Endodermal cell (in vitro differentiated cells): ENCODE results near the gene HIGD1B. TPM values are rescaled to one million over a fixed set of nuclear protein-coding genes. Genes with fewer than 3 reads are reported as not detected.
"Not testable (repeated sequence)": the region's sequence is repeated elsewhere in the genome, so short reads cannot be mapped to it uniquely, and the experiment has no call there.

Experiments
- DNase-seq: peaks from one replicate; pipeline ENCODE4 v3.0.0-alpha.2; 2017
- H3K27ac ChIP-seq: 2 replicates; pipeline ENCODE4 v1.5.1; 2013; ENCODE audit warnings: mild to moderate bottlenecking, low read depth, low read length, moderate library complexity
- H3K27me3 ChIP-seq: 2 replicates; pipeline ENCODE4 v1.6.1; 2013; ENCODE audit warnings: mild to moderate bottlenecking, low read length, moderate library complexity; ENCODE audit not compliant: insufficient read depth, control insufficient read depth, poor library complexity, severe bottlenecking
- H3K36me3 ChIP-seq: 2 replicates; pipeline ENCODE4 v1.7.0; 2013; ENCODE audit warnings: mild to moderate bottlenecking, low read length, moderate library complexity; ENCODE audit not compliant: control insufficient read depth, insufficient read depth
- H3K4me1 ChIP-seq: one replicate; pipeline ENCODE4 v1.7.0; 2013; ENCODE audit warnings: low read length; ENCODE audit not compliant: control insufficient read depth, insufficient read depth
- H3K4me3 ChIP-seq: 2 replicates; pipeline ENCODE4 v1.5.1; 2013; ENCODE audit warnings: mild to moderate bottlenecking, low read length, moderate library complexity
- H3K9ac ChIP-seq: 2 replicates; pipeline ENCODE4 v1.6.1; 2013; ENCODE audit warnings: mild to moderate bottlenecking, low read length, moderate library complexity; ENCODE audit not compliant: poor library complexity, severe bottlenecking; ENCODE audit errors: extremely low read depth
- H3K9me3 ChIP-seq: 2 replicates; pipeline ENCODE4 v1.6.1; 2013; ENCODE audit warnings: mild to moderate bottlenecking, low read length, moderate library complexity; ENCODE audit not compliant: control insufficient read depth
- H3K27ac Mint-ChIP-seq: 2 replicates; pipeline ENCODE4 v1.8.0; 2020; ENCODE audit warnings: mixed read lengths
- H3K27me3 Mint-ChIP-seq: 2 replicates; pipeline ENCODE4 v1.8.0; 2021; ENCODE audit warnings: mild to moderate bottlenecking, mixed read lengths; ENCODE audit not compliant: insufficient read depth
- H3K36me3 Mint-ChIP-seq: 2 replicates; pipeline ENCODE4 v1.8.0; 2020; ENCODE audit warnings: low read depth, mixed read lengths
- H3K4me1 Mint-ChIP-seq: 2 replicates; pipeline ENCODE4 v1.8.0; 2020; ENCODE audit warnings: mixed read lengths
- H3K4me3 Mint-ChIP-seq: 2 replicates; pipeline ENCODE4 v1.8.0; 2020; ENCODE audit warnings: mild to moderate bottlenecking, moderate library complexity, mixed read lengths
- H3K9me3 Mint-ChIP-seq: 2 replicates; pipeline ENCODE4 v1.8.0; 2020; ENCODE audit warnings: mild to moderate bottlenecking, mixed read lengths
- WGBS, 2 experiments: methylation state at CpG; one replicate each; pipeline versions ENCODE4 v1.1.5 to v1.1.7; 2013; ENCODE audit warnings: missing lambda C conversion rate in 2 of 2, mixed read lengths in 1 of 2; ENCODE audit not compliant: insufficient coverage in 1 of 2, insufficient read length in 1 of 2; 5-methylcytosine and 5-hydroxymethylcytosine counted together
- total RNA-seq, 2 donors: library from RNA; stranded (reverse); fragmentation: NEBNext Ultra II Directional in 1 of 2; extraction: Animal tissue kit (Norgen Biotek cat#: 25700) in 1 of 2; gene quantifications; 2 replicates in 1 of 2; 3 replicates in 1 of 2; pipeline ENCODE4 v1.2.1, GENCODE V29; 2021
- TF ChIP-seq, protein P1 (sequence below): fragments of 200-600 bp; sonication (generic); conservative IDR thresholded peaks from 2 replicates; pipeline ENCODE4 v1.5.0; 2021; ENCODE audit warnings: antibody characterized with exemption, mild to moderate bottlenecking

Gene HIGD1B
- total RNA-seq, 2 donors from 2014 or later, result not detected

DNA sequence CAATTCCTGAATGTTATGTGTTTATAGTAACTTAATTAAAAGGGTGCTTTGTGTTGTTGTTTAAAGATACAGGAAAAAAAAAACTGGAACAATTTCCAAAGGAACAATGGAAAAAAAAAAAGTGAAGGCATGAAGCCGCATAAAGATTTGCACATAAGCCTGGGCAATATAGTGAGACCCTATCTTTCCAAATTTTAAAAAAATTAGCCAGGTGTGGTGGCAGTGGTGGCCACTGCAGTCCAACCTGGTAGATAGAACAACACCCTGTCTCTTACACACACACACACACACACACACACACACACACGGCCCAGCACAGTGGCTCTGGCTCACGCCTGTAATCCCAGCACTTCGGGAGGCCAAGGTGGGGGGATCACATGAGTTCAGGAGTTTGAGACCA, 39.5 kb upstream of the HIGD1B start:
- Mint-ChIP-seq H3K4me1 (peaks cover 2% of the 10 kb centered on the region), H3K9me3 (no peaks in the 10 kb centered on the region), H3K4me3 (no peak overlapping the region), H3K27me3 (no peaks in the 10 kb centered on the region), H3K36me3 (peaks cover 40% of the 10 kb centered on the region), H3K27ac (no peak overlapping the region)
- peaks cover 40% of the 10 kb centered on the region for H3K36me3 ChIP-seq
- WGBS, 2 experiments, result 97% methylated on average over 4 of the region's 4 CpGs; no CpG with 5 or more reads in 1 of the 2 experiments
- no peaks in the 10 kb centered on the region for H3K9me3 ChIP-seq
- H3K27me3 ChIP-seq, result no peaks in the 10 kb centered on the region
- TF ChIP-seq, protein P1, sequence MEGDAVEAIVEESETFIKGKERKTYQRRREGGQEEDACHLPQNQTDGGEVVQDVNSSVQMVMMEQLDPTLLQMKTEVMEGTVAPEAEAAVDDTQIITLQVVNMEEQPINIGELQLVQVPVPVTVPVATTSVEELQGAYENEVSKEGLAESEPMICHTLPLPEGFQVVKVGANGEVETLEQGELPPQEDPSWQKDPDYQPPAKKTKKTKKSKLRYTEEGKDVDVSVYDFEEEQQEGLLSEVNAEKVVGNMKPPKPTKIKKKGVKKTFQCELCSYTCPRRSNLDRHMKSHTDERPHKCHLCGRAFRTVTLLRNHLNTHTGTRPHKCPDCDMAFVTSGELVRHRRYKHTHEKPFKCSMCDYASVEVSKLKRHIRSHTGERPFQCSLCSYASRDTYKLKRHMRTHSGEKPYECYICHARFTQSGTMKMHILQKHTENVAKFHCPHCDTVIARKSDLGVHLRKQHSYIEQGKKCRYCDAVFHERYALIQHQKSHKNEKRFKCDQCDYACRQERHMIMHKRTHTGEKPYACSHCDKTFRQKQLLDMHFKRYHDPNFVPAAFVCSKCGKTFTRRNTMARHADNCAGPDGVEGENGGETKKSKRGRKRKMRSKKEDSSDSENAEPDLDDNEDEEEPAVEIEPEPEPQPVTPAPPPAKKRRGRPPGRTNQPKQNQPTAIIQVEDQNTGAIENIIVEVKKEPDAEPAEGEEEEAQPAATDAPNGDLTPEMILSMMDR, result no peak
- H3K27ac ChIP-seq, result no peak overlapping the region
- H3K4me1 ChIP-seq, result no peaks in the 10 kb centered on the region
- no peak overlapping the region for H3K4me3 ChIP-seq
- no peak for DNase-seq
- H3K9ac ChIP-seq, result no peak overlapping the region

DNA sequence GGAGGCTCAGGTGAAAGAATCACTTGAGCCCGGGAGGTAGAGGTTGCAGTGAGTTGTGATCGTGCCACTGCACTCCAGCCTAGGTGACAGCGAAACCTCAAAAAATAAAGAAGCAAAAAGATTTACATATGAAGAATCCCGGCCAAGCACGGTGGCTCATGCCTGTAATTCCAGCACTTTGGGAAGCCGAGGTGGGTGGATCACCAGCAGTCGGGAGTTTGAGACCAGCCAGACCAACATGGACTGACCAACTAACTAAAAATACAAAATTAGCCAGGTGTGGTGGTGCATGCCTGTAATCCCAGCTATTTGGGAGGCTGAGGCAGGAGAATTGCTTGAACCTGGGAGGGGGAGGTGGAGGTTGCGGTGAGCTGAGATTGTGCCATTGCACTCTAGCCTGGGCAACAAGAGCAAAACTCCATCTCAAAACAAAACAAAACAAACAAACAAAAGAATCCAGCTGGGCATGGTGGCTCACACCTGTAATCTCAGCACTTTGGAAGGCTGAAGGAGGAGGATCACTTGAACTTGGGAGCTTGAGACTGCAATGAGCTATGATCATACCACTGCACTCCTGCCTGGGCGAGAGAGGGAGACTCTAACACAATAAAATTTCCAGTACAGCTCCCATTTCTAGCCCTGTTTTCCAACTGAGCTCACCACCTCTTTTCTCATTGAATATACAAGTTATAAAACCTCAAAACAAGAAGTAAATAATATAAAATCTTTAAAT, 38.9 kb upstream of the HIGD1B start:
- H3K27me3 Mint-ChIP-seq, H3K4me1 Mint-ChIP-seq, H3K9me3 ChIP-seq, H3K4me3 ChIP-seq, H3K4me1 ChIP-seq, H3K9me3 Mint-ChIP-seq, H3K9ac ChIP-seq, DNase-seq, H3K27ac ChIP-seq, H3K4me3 Mint-ChIP-seq, H3K27me3 ChIP-seq: not testable (repeated sequence)
- 92 to 96% methylated on average over 7 to 9 of the region's 9 CpGs for WGBS, 2 experiments
- Mint-ChIP-seq H3K27ac (peak overlapping the region; percentile 48), H3K36me3 (peaks cover 36% of the 10 kb centered on the region)
- peaks cover 34% of the 10 kb centered on the region for H3K36me3 ChIP-seq

DNA sequence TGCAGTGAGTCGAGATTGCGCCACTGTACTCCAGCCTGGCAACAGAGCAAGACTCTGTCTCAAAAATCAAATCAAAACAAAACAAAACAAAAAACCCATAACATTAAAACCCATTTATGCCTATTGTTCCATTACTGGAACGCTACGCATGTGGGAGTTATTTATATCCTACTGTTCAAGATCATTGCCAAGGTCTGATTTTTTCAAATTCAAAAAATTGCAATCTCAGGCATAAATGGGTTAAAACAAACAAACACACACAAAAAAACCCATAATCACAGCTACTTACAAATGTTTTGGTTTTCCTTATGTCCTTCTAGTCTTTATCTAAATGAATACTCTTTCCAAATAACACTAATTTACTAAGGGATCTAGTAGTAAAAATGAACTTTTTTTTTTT, 35.4 kb upstream of the HIGD1B start:
- WGBS, 2 experiments, result 93 to 100% methylated on average over 3 to 4 of the region's 4 CpGs
- Histone ChIP-seq H3K9ac (no peak overlapping the region), H3K4me1 (no peaks in the 10 kb centered on the region), H3K36me3 (peaks cover 4% of the 10 kb centered on the region), H3K9me3 (no peaks in the 10 kb centered on the region), H3K27me3 (no peaks in the 10 kb centered on the region), H3K4me3 (no peak overlapping the region), H3K27ac (no peak overlapping the region)
- no peak overlapping the region for H3K4me3 Mint-ChIP-seq
- TF ChIP-seq, protein P1, result no peak
- no peak overlapping the region for H3K27ac Mint-ChIP-seq
- H3K4me1 Mint-ChIP-seq, result peaks cover 2% of the 10 kb centered on the region
- H3K27me3 Mint-ChIP-seq, result no peaks in the 10 kb centered on the region
- no peak for DNase-seq
- no peaks in the 10 kb centered on the region for H3K9me3 Mint-ChIP-seq
- peaks cover 10% of the 10 kb centered on the region for H3K36me3 Mint-ChIP-seq

DNA sequence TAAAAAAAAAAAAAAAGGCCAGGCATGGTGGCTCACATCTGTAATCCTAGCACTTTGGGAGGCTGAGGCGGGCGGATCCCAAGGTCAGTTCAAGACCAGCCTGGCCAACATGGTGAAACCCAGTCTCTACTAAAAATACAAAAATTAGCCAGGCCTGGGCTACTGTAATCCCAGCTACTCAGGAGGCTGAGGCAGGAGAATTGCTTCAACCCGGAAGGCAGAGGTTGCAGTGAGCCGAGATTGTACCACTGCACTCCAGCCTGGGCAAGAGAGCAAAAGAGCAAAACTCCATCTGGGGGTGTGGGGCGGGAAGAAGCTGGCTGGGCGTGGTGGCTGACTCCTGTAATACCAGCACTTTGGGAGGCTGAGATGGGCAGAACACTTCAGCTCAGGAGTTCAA, 29.2 kb upstream of the HIGD1B start:
- H3K4me1 ChIP-seq, H3K4me1 Mint-ChIP-seq, DNase-seq, H3K27ac Mint-ChIP-seq, H3K4me3 Mint-ChIP-seq, H3K27me3 ChIP-seq, H3K9ac ChIP-seq, H3K9me3 Mint-ChIP-seq, H3K27ac ChIP-seq, H3K4me3 ChIP-seq, H3K9me3 ChIP-seq, H3K27me3 Mint-ChIP-seq: not testable (repeated sequence)
- 93 to 96% methylated on average over 6 of the region's 6 CpGs for WGBS, 2 experiments
- peaks cover 26% of the 10 kb centered on the region for H3K36me3 ChIP-seq
- peaks cover 25% of the 10 kb centered on the region for H3K36me3 Mint-ChIP-seq
